GM18508 (cell line): ENCODE measurements around the gene MAD1L1.
"Not testable (repeated sequence)": the region's sequence is repeated elsewhere in the genome, so short reads cannot be mapped to it uniquely, and the experiment has no call there.

Experiments used
- ATAC-seq: cut with Tn5 transposase; IDR thresholded peaks from one replicate; pipeline ENCODE4 v1.9.1; 2021; ENCODE audit warnings: moderate number of reproducible peaks; ENCODE audit not compliant: insufficient read depth, unreplicated experiment

Gene MAD1L1

GRCh38 chr7:1941464-1942242 lies 291.1 kb downstream of the MAD1L1 start:
- no peak for ATAC-seq

- no peak for ATAC-seq
Observed at GRCh38 chr7:1940863-1941262, 291.9 kb downstream of the MAD1L1 start.

- peak; percentile 75 for ATAC-seq
Observed at GRCh38 chr7:1940402-1940786, 292.4 kb downstream of the MAD1L1 start.

- ATAC-seq: peak; percentile 18
Observed at GRCh38 chr7:1939434-1940401, 293.0 kb downstream of the MAD1L1 start.

GRCh38 chr7:1938788-1939433 lies 293.8 kb downstream of the MAD1L1 start:
- no peak for ATAC-seq

- no peak for ATAC-seq
Observed at GRCh38 chr7:1937252-1937605, 295.5 kb downstream of the MAD1L1 start.

GRCh38 chr7:1936531-1937251 lies 296.1 kb downstream of the MAD1L1 start:
- no peak for ATAC-seq

GRCh38 chr7:1936006-1936310 lies 296.8 kb downstream of the MAD1L1 start:
- ATAC-seq: no peak

- no peak for ATAC-seq
Observed at GRCh38 chr7:1935176-1936005, 297.4 kb downstream of the MAD1L1 start.

- no peak for ATAC-seq
Observed at GRCh38 chr7:1934756-1935155, 298.0 kb downstream of the MAD1L1 start.

GRCh38 chr7:1934017-1934416 lies 298.7 kb downstream of the MAD1L1 start:
- ATAC-seq: no peak

GRCh38 chr7:1933066-1933750 lies 299.5 kb downstream of the MAD1L1 start:
- no peak for ATAC-seq

- ATAC-seq: no peak
Observed at GRCh38 chr7:1931951-1932270, 300.8 kb downstream of the MAD1L1 start.

GRCh38 chr7:1931256-1931950 lies 301.3 kb downstream of the MAD1L1 start:
- ATAC-seq: no peak

GRCh38 chr7:1930381-1931065 lies 302.2 kb downstream of the MAD1L1 start:
- no peak for ATAC-seq

GRCh38 chr7:1929349-1929925 lies 303.3 kb downstream of the MAD1L1 start:
- ATAC-seq: not testable (repeated sequence)

- ATAC-seq: no peak
Observed at GRCh38 chr7:1928645-1929348, 303.9 kb downstream of the MAD1L1 start.
